Progenitor cell of endocrine pancreas (in vitro differentiated cells): ENCODE data around the gene KRAS. TPM values are rescaled to one million over a fixed set of nuclear protein-coding genes. Genes with fewer than 3 reads are reported as not detected.

ENCODE experiments used
- DNase-seq: peaks from one replicate; pipeline ENCODE4 v3.0.0; 2021; ENCODE audit warnings: low spot score; ENCODE audit not compliant: unreplicated experiment
- H3K27ac Mint-ChIP-seq: 2 replicates; pipeline ENCODE4 v1.8.0; 2021; ENCODE audit warnings: mild to moderate bottlenecking, moderate library complexity, mixed read lengths
- H3K27me3 Mint-ChIP-seq: 2 replicates; pipeline ENCODE4 v1.8.0; 2021; ENCODE audit warnings: mixed read lengths
- H3K36me3 Mint-ChIP-seq: 2 replicates; pipeline ENCODE4 v1.8.0; 2022; ENCODE audit warnings: mixed read lengths; ENCODE audit not compliant: insufficient read depth
- H3K4me1 Mint-ChIP-seq: 2 replicates; pipeline ENCODE4 v1.8.0; 2021; ENCODE audit warnings: low read depth, mixed read lengths
- H3K4me3 Mint-ChIP-seq: 2 replicates; pipeline ENCODE4 v1.8.0; 2021; ENCODE audit warnings: low read depth, mild to moderate bottlenecking, moderate library complexity, mixed read lengths
- H3K9me3 Mint-ChIP-seq: 2 replicates; pipeline ENCODE4 v1.8.0; 2021; ENCODE audit warnings: low read depth, mixed read lengths
- total RNA-seq: library from RNA; stranded (reverse); gene quantifications from 2 replicates; pipeline ENCODE4 v1.2.1, GENCODE V29; 2021
- TF ChIP-seq, protein P1 (sequence below): fragments of 200-600 bp; sonication (generic); IDR thresholded peaks from one replicate; pipeline ENCODE4 v1.5.0; 2021; ENCODE audit warnings: antibody characterized with exemption, mild to moderate bottlenecking; ENCODE audit not compliant: unreplicated experiment

KRAS gene
- total RNA-seq, 1 donor from 2014 or later: 87.7 TPM

DNA sequence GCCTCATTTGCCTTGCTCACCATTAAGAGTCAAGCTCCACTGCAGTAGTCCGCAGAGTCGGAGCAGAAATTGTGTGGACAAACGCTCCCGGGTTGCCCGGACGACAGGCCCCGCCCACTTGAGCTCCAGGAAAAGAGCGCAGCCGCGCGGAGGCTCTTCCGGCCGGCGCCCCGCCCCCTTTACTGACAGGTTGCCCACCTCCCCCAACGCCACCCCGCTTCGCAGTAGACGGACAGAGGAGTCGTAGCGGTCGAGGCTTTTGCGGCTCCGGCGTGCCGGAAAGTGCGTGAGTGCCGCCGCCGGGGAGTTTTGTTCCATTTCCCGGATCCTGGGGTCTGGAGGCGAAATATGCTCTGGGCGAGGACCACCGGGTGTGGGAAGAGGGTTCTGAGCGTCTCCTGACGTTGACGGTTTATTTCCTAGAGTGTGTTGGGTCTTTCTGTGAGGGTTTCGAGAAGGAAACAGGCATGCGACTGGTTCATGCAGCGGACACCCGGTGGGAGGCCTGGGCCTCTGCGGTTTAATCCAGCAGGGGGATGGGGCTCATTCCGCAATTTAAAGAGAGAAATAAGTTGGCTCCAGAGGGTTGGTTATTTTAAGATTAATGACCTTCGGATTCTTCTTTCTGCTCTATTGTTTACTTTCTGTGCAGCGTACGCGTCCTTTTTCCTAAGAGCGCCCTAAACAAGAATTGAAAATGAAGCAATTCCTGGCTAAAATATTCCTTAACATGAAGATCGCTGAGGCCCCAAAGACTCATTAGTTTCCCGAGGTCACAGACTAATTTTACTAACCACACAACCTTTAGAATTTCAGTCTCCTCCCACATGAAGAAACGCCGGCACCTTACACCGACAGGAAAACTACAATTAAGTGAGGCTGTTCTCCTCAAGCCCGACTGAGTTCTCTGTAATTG is 55.4 kb downstream of the KRAS start, which contains the start of the genes DNAI7 and ETFRF1:
DNAI7 (minus strand) TSS at position 105 of the 916 bp plus-strand sequence; CDS start at position 23, 82 bp downstream.
ETFRF1 (plus strand) TSS at position 182 of the 916 bp plus-strand sequence. CDS start 8,720 bp downstream, outside the sequence.
- Mint-ChIP-seq H3K9me3 (no peaks in the 10 kb centered on the region), H3K4me1 (peaks cover 19% of the 10 kb centered on the region), H3K4me3 (peak within 1 kb of the TSS; percentile 92), H3K27ac (peak within 1 kb of the TSS; percentile 98), H3K27me3 (no peaks in the 10 kb centered on the region), H3K36me3 (no peaks in the 10 kb centered on the region)
- TF ChIP-seq, protein P1, sequence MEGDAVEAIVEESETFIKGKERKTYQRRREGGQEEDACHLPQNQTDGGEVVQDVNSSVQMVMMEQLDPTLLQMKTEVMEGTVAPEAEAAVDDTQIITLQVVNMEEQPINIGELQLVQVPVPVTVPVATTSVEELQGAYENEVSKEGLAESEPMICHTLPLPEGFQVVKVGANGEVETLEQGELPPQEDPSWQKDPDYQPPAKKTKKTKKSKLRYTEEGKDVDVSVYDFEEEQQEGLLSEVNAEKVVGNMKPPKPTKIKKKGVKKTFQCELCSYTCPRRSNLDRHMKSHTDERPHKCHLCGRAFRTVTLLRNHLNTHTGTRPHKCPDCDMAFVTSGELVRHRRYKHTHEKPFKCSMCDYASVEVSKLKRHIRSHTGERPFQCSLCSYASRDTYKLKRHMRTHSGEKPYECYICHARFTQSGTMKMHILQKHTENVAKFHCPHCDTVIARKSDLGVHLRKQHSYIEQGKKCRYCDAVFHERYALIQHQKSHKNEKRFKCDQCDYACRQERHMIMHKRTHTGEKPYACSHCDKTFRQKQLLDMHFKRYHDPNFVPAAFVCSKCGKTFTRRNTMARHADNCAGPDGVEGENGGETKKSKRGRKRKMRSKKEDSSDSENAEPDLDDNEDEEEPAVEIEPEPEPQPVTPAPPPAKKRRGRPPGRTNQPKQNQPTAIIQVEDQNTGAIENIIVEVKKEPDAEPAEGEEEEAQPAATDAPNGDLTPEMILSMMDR: peak; percentile 37
- peak; percentile 100 for DNase-seq

DNA sequence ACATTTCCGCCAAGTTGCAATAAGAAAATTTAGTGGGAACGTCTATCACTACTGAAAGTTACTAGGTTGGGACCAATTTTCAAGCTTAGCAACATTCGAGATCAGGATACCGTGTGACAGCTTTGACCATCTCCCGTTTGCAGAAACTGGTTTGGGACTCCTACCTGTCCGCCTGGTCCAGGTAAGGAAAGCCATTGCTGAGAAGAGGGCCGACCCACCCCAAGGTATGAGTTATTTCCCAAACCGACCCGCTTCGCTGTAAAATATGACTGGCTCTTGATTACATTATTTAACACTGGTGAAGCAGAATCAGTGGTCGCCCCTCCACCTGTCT is 56.0 kb downstream of the KRAS start:
- Mint-ChIP-seq H3K4me3 (peak overlapping the region; percentile 92), H3K27ac (peak overlapping the region; percentile 98), H3K9me3 (no peaks in the 10 kb centered on the region), H3K27me3 (no peaks in the 10 kb centered on the region), H3K4me1 (peaks cover 19% of the 10 kb centered on the region), H3K36me3 (no peaks in the 10 kb centered on the region)
- DNase-seq: no peak
- TF ChIP-seq, protein P1: no peak

DNA sequence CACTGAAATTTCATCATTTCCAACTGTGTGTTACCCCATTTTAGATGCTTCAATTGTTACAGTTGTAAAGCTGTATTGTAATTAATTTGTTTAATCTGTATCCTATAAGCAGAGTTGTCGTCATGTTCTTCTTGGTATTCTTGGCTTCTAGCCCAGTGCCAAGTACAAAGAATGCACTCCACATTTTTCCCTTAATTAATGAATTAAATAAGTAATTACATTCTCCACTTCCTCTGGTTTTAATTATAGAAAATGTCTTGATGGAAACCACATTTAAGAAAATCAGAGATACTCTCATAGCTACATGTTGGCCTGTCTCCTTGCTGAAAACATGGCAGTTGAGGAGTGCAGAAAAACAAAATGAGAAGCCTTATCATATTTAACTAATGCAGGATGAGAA is 56.5 kb downstream of the KRAS start:
- H3K9me3 Mint-ChIP-seq: no peaks in the 10 kb centered on the region
- TF ChIP-seq, protein P1: no peak
- DNase-seq: no peak
- no peaks in the 10 kb centered on the region for H3K27me3 Mint-ChIP-seq
- H3K36me3 Mint-ChIP-seq: no peaks in the 10 kb centered on the region
- peak overlapping the region; percentile 98 for H3K27ac Mint-ChIP-seq
- peaks cover 19% of the 10 kb centered on the region for H3K4me1 Mint-ChIP-seq
- peak overlapping the region; percentile 92 for H3K4me3 Mint-ChIP-seq

DNA sequence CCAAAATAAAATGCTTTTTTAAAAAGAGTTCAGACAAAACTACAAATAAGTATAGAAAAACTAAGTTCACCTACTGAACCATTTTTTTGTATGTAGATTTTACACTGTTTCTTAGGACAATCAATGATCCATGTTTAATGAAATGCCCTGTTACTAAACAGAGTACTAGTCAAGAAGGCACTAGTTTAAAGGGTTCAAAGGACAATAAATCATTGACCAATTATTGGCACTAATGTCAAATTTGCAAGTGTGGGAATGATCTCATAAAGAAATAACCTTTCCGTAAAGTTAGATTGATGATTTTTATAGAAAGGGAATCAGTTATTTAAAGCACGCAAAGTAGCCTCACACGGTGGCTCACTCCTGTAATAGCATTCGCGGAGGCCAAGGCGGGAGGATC is 59.9 kb downstream of the KRAS start:
- no peak for DNase-seq
- Mint-ChIP-seq H3K27me3 (no peaks in the 10 kb centered on the region), H3K9me3 (no peaks in the 10 kb centered on the region), H3K4me1 (peaks cover 10% of the 10 kb centered on the region), H3K4me3 (no peak overlapping the region), H3K27ac (no peak overlapping the region), H3K36me3 (no peaks in the 10 kb centered on the region)
- TF ChIP-seq, protein P1: no peak

DNA sequence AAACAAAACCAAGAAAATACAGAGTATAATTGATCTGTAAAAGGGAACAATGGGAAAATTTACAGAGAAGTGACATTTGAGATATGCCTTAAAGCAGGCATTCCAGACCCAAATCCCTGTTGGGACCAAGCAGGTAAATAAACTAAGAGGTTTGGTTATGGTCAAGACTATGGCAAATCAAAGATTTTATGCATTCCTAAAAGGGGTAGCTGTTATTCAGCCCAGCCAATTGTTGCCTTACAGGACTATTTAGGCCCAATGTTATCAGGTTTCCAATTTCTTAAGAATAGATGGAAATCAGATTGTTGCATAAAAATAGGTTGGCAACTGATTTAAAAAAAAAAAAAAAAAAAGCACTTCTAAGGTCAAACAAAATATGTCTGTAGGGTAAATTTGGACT is 61.1 kb downstream of the KRAS start:
- Mint-ChIP-seq H3K4me1 (peaks cover 6% of the 10 kb centered on the region), H3K4me3 (no peak overlapping the region), H3K27me3 (no peaks in the 10 kb centered on the region), H3K9me3 (no peaks in the 10 kb centered on the region), H3K36me3 (no peaks in the 10 kb centered on the region), H3K27ac (no peak overlapping the region)
- no peak for DNase-seq
- TF ChIP-seq, protein P1: no peak
